ENCODE results near the gene SLC35G6.
A peak's percentile ranks its signal among the peaks of the same experiment; 100 is the strongest.
"Not testable (repeated sequence)": the region's sequence is repeated elsewhere in the genome, so short reads cannot be mapped to it uniquely, and the experiment has no call there.

Gene SLC35G6

DNA sequence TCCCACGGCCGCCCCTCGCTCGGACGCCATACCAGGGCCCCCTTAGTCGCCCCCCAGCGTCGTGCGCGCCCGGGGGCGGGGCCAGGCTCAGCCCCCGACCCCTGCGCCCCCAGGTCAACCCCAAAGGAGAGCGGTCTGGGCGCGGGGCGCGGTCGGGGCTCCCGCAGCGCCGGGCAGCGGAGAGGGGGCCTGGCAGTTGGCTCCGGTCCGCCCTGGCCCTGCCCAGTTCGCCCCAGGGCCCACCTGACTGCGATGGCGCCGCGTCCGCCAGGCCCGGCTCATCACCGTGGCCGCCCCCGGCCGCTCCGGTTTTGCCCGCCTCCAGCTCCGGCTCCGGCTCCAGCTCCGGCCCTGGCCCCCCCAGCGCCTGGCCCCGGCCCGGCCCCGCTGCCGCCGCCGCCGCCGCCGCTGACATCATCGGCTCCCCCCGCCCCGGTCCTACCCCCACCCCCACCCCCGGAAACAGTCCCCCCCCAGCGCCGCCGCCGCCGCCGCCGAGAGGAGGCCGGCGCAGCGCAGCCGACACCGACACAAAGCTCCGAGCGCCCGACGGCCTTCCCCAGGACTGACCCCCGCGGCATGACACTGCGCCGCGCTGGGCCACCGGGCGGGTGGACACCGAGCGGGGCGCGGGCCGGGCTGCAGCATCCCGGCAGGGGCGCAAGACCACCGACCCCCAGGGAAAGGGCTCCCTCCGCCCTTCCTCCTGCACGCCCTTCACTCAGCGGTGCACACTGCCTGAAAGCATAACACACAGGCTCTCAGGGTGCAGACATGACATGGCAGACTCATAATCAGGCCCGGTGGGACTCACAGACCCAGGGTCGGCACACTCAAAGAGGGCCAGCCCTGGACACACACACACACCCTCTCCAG lies 1.8 kb upstream of the SLC35G6 start, which contains the start of gene ZBTB4:
Gene ZBTB4, minus strand, starts transcription at position 419 of the 876 bp plus-strand sequence. CDS start 12,830 bp downstream, outside the sequence.
- DNase-seq = no peak

GRCh38 chr17:7480089-7480384 lies 1.2 kb upstream of the SLC35G6 start:
- DNase-seq = no peak

DNA sequence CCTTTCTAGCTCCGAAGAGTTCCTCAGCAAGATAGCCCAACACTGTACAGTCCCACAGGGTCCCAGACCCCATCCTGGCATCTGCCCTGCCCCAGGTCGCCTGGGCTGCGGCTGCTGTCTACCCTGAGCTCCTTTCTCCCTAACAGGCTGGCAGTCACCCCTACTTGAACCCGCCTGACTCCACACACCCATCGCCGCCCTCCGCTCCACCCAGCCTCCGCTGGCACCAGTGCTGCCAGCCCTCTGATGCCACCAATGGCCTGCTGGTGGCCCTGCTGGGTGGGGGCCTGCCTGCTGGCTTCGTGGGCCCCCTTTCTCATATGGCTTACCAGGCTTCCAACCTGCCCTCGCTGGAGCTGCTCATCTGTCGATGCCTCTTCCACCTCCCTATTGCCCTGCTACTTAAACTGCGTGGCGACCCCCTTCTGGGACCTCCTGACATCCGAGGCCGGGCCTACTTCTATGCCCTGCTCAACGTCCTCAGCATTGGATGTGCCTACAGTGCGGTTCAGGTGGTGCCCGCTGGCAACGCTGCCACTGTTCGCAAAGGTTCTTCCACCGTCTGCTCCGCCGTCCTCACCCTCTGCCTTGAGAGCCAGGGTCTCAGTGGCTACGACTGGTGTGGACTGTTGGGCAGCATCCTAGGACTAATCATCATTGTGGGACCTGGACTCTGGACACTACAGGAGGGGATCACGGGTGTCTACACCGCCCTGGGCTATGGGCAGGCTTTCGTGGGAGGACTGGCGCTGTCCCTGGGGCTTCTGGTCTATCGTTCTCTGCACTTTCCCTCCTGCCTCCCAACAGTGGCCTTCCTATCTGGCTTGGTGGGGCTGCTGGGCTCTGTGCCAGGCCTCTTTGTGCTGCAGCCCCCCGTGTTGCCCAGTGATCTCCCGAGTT lies 846 bp downstream of the SLC35G6 start:
- DNase-seq = not testable (repeated sequence)

DNA sequence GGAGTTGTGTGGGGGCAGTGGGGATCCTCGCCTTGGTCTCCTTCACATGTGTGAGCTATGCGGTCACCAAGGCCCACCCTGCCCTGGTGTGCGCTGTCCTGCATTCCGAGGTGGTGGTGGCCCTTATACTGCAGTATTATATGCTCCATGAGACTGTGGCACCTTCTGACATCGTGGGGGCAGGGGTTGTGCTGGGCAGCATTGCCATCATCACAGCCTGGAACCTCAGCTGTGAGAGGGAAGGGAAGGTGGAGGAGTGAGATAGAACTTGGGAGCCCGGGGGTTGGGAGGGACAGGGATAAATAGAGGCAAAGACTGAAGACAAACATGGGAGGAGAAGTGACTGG lies 1.5 kb downstream of the SLC35G6 start:
- DNase-seq = not testable (repeated sequence)

DNA sequence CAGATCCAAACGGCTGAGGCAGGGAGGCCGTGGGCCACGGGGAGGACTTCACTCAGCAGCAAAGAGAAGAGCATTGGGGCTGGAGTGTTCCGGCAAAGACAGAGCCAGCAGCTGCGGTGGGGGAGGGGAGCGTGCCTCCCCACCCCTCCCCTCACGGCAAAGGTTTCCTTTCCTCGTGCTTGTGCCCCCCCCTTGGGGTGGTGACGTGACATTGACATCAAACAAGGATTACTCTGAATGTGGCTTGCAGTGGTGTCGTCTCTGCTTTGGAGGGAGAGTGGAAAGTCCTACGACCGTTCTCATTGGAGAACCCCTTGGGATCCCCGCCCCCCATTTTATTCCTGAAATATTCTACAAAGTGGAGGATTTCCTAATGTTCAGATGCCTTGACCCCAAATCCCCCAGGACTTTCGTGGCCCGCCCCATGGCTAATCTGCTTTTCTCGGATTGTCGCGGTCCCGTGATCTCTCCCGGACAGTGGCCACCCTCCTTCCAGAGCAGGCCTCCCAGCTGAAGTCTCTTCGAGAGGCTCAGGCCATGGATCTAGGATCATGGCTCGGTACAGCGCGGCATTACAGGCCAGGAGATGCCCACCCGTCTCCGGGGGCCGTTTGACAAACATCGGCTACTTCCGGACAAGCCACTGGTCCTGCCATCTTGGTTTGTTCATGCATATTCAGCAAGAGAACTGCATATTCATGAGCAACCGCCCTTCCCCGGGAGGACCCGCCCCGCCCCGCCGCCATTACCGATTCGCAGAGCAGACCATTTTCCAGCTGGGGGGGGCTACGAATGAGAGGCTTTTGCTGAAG lies 2.2 kb downstream of the SLC35G6 start:
- DNase-seq = peak; percentile 85

GRCh38 chr17:7484067-7484918 lies 3.0 kb downstream of the SLC35G6 start, which contains the start of gene POLR2A:
POLR2A (plus strand) TSS chr17:7484366.
- peak; percentile 94 for DNase-seq

GRCh38 chr17:7484919-7485377 lies 3.7 kb downstream of the SLC35G6 start:
- DNase-seq = no peak

DNA sequence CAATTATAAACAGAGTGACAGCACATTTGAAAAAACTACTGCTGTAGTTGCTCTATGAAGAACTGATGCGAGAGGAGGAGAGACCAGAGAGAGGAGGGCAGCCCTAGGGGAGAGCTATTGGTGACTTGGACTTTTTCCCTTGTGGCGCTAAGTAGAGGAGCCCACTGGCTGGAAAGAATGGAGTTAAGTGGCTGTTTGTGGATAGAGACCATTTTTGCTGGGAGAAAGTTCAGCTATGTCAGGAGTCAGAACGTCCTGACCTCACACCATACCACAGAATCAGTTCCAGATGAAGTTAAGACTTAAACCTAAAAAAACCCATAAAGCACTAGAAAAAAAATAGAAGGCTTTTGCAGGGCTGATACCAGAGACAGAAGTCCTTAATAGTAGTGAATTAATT lies 4.9 kb downstream of the SLC35G6 start:
- DNase-seq = no peak

DNA sequence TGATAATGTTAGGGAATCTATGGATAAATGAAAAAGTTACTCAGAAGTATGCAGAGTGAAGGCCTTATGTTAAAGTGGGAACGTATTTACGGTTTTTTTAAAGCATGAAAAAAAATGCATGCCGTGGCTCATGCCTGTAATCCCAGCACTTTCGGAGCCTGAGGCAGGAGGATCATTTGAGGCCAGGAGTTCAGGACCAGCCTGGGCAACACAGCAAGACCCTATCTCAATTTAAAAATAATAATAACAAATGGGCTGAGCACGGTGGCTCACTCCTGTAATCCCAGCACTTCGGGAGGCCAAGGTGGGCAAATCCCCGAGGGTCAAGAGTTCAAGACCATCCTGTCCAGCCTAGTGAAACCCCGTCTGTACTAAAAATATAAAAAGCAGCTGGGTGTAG lies 8.9 kb downstream of the SLC35G6 start:
- no peak for DNase-seq

- no peak for DNase-seq
Measured at GRCh38 chr17:7491583-7491982, 10.3 kb downstream of the SLC35G6 start.

- no peak for DNase-seq
Measured at GRCh38 chr17:7493941-7494340, 12.7 kb downstream of the SLC35G6 start.

- no peak for DNase-seq
Measured at GRCh38 chr17:7495906-7496434, 14.7 kb downstream of the SLC35G6 start.

GRCh38 chr17:7496470-7497183 lies 15.4 kb downstream of the SLC35G6 start:
- DNase-seq = no peak

DNA sequence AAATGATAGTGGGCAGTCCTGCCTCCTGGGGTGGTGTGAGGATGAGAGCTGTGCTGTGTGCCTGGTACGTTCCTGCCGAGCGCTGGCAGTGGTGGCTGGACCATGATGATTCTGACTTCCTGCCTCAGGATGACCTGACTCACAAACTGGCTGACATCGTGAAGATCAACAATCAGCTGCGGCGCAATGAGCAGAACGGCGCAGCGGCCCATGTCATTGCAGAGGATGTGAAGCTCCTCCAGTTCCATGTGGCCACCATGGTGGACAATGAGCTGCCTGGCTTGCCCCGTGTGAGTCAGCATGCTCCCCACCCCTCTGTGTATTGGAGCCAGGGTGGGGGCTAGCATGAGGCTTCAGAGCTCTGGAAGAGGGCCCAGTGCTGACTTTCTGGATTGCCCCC lies 16.0 kb downstream of the SLC35G6 start:
- DNase-seq = no peak

DNA sequence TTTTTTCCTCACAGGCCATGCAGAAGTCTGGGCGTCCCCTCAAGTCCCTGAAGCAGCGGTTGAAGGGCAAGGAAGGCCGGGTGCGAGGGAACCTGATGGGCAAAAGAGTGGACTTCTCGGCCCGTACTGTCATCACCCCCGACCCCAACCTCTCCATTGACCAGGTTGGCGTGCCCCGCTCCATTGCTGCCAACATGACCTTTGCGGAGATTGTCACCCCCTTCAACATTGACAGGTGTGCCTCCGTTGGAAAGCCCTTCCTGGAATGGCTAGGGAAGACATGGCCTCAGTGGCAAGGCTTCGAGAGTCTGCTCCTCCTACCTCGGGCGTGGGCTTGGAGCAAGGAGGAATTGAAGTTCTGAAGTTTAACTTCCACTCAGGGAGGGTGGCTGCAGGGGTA lies 16.4 kb downstream of the SLC35G6 start:
- DNase-seq = no peak

DNA sequence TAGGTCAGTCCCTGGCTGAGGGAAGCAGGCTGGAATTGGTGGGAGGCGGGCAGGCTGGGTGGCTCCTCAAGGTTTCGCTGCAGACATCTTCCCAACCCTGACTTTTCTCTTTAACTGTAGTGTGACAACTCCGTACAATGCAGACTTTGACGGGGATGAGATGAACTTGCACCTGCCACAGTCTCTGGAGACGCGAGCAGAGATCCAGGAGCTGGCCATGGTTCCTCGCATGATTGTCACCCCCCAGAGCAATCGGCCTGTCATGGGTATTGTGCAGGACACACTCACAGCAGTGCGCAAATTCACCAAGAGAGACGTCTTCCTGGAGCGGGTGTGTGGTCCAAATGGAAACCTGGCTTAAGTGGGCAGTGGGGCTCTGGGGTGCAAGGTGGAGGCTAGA lies 17.9 kb downstream of the SLC35G6 start:
- no peak for DNase-seq

- no peak for DNase-seq
Measured at GRCh38 chr17:7501729-7502128, 20.5 kb downstream of the SLC35G6 start.

- no peak for DNase-seq
Measured at GRCh38 chr17:7502171-7502847, 21.1 kb downstream of the SLC35G6 start.

DNA sequence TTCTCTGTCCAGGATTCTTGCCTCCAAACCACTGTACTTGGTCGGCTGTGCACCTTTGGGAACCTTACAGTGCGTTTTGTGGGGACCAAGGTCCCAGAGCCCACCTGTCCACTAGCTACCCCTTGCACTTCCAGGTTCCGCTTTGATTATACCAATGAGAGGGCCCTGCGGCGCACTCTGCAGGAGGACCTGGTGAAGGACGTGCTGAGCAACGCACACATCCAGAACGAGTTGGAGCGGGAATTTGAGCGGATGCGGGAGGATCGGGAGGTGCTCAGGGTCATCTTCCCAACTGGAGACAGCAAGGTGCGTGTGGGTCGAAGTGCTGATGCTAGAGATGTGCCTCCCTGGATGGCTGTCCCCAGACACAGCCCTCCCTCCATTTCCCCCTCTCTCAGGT lies 21.7 kb downstream of the SLC35G6 start:
- DNase-seq = no peak

DNA sequence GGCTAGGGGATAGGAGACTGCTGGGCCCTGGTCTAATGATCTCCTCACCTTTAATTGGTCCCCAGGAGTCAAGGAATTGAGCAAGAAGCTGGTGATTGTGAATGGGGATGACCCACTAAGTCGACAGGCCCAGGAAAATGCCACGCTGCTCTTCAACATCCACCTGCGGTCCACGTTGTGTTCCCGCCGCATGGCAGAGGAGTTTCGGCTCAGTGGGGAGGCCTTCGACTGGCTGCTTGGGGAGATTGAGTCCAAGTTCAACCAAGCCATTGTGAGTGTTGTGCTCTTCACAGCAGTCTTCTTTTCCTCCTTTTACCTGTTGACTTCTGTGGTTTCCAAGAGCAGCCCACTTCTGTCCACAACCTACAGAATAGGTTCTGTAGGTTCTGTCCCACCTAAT lies 22.3 kb downstream of the SLC35G6 start:
- DNase-seq = no peak

All from amniotic stem cell (primary cell).